Astrocyte of the spinal cord (primary cell): Measurements from ENCODE around the gene POLR3G.

ENCODE experiments used
- DNase-seq: peaks from one replicate; pipeline ENCODE4 v3.0.0; 2011; ENCODE audit warnings: low read depth, low spot score
- H3K4me3 ChIP-seq: 2 replicates; pipeline ENCODE4 v1.5.1; 2011; ENCODE audit warnings: low read depth, mild to moderate bottlenecking, low read length, moderate library complexity
- in situ Hi-C: cut with HindIII; loops from 2 replicates; pipeline ENCODE4 v1.10.0; 2017; ENCODE audit warnings: low sequenced_read_pairs
- TF ChIP-seq, protein P1 (sequence below): IDR thresholded peaks from 2 replicates; pipeline ENCODE4 v1.5.1; 2012; ENCODE audit warnings: low read depth, mild to moderate bottlenecking, low read length, inconsistent platforms

Gene POLR3G

GRCh38 chr5:90533794-90534193 is 59.1 kb downstream of the POLR3G start:
- no peak overlapping the region for H3K4me3 ChIP-seq
- in situ Hi-C loops, result no loop called here
- TF ChIP-seq, protein P1, sequence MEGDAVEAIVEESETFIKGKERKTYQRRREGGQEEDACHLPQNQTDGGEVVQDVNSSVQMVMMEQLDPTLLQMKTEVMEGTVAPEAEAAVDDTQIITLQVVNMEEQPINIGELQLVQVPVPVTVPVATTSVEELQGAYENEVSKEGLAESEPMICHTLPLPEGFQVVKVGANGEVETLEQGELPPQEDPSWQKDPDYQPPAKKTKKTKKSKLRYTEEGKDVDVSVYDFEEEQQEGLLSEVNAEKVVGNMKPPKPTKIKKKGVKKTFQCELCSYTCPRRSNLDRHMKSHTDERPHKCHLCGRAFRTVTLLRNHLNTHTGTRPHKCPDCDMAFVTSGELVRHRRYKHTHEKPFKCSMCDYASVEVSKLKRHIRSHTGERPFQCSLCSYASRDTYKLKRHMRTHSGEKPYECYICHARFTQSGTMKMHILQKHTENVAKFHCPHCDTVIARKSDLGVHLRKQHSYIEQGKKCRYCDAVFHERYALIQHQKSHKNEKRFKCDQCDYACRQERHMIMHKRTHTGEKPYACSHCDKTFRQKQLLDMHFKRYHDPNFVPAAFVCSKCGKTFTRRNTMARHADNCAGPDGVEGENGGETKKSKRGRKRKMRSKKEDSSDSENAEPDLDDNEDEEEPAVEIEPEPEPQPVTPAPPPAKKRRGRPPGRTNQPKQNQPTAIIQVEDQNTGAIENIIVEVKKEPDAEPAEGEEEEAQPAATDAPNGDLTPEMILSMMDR, result no peak

DNA sequence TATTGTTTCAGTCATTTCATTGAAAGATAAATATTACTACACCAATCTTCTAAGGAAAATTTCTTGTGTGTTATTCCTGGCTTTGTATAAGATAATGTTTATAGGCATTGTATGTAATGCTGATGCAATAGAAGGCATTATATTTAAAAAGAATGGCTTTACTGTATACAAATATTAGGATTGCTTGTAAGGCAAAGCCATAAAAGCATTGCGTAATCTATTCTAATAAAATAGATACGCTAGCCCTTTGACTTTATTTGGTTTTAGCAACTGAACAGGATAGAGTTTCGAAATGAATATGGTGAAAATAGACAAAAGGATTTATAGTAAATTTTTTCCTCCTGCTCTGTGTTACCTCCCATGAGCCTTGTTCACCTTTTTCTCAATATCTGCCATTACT is 60.3 kb downstream of the POLR3G start:
- in situ Hi-C loops, result no loop called here

More at GRCh38 chr5:90533794-90534193, 59.1 kb downstream of the POLR3G start:
- DNase-seq, result no peak

DNA sequence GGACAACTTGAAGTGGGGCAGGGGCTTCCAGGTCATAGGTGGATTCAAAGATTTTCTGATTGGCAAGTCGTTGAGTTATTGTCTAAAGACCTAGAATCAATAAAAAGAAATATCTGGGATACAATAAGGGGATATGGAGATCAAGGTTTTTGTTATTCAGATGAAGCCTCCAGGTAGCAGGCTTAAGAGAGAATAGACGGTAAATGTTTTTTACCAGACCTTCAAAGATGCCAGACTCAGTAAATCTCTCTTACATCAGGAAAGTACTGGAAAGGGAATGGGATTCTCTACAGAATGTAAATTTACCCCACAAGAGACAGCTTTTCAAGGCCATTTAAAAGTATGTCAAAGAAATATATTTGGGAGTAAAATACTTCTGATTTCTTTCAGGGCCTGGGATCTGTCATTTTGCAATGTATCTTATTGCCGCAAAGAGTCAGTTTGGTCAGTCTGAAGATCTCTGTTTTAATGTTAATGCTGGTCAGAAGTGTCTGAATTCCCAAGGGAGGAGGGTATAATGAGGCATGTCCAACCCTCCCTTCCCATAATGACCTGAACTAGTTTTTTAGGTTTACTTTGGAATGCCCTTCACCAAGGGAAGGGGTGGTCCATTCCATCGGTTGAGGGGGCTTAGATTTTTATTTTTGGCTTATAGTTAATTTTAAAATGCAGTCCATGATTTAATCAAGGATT is 68.3 kb downstream of the POLR3G start:
- TF ChIP-seq, protein P1, result no peak
- DNase-seq, result no peak
- in situ Hi-C loops, result no loop called here
- H3K4me3 ChIP-seq, result no peak overlapping the region

More for the DNA sequence above, 60.3 kb downstream of the POLR3G start:
- no peak for DNase-seq
- no peak overlapping the region for H3K4me3 ChIP-seq
- TF ChIP-seq, protein P1, result no peak

DNA sequence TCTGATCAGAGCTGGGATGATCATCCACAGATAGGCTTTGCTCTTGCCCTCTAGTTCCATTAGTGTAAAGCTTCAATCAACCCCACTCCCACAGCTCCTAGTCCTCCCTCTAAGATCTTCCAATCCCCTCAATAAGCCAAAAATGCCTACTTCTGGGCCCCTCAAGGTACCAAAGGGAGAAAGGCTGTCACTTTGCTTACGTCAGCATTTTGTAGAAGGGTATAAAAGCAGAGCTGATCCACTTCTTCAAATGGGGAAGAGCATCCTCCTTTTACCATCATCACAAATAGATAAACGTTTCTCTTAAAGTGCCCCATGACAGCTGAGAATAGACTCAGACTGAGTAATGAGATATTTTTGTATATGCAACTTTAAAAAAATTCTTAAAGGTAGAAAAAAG is 70.8 kb downstream of the POLR3G start:
- TF ChIP-seq, protein P1, result no peak
- in situ Hi-C loops, result no loop called here
- no peak for DNase-seq
- H3K4me3 ChIP-seq, result no peak overlapping the region

DNA sequence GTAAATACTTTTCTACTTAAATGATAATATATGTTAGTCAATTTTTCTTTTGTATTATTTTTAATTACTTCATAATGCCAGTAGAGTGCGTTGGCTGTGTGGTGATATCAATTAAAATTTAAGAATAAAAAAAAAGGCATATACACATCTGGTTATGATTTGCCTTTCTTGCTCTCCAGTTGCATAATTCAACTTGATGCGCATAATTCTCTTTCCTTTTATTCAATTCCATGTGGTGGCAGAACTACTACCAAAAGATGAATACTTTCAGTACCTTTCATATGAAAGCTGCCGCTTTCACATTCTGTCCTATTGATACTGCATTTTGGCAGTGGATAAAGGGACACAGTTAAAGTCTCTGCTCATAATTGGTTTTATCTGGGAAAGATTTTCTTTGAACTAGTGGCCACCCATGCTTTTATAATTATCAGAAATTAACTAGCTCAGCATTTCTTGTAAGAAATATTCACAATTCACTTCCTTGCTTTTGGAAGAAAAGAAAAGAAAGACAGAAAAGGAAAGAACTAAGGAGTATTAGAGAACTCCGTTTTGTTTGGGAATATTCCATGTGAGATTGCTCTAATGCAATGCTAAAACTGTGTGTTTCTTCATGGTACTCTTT is 71.7 kb downstream of the POLR3G start:
- no peak for DNase-seq
- TF ChIP-seq, protein P1, result no peak
- in situ Hi-C loops, result no loop called here
- H3K4me3 ChIP-seq, result no peak overlapping the region

GRCh38 chr5:90547072-90547536 is 72.4 kb downstream of the POLR3G start:
- in situ Hi-C loops, result no loop called here
- no peak overlapping the region for H3K4me3 ChIP-seq
- DNase-seq, result no peak
- TF ChIP-seq, protein P1, result no peak
